ENCODE measurements around the gene CCDC192.

The CCDC192 gene

DNA sequence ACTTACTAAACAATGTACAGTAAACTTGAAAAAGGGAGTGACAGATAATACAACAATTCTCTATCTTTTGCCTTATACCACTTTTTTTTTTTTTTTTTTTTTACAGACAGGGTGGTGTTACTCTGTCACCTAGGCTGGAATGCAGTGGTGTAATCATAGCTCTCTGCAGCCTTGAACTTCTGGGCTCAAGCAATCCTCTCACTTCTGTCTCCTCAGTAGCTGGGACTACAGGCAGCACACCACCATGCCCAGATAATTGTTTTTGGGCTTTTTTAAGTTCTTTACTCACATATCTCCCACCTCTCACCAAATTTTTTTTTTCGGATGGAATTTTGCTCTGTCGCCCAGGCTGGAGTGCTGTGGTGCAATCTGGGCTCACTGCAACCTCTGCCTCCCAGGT is 208.4 kb downstream of the CCDC192 start:
- Histone ChIP-seq H3K9me3 (ENCODE audit: control insufficient read depth, insufficient read depth, low read depth, low read length) (no peaks in the 10 kb centered on the region), H3K4me1 (ENCODE audit: control insufficient read depth, insufficient read depth, low read length) (peaks cover 6% of the 10 kb centered on the region; the same call in 1 of the 2 replicates), H3K36me3 (ENCODE audit: control insufficient read depth in 2 of 2, insufficient read depth in 1 of 2, low read length in 2 of 2) (no peaks in the 10 kb centered on the region), H3K4me3 (ENCODE audit: low read depth, low read length) (no peak overlapping the region), H3K27ac (ENCODE audit: extremely low read depth, low read depth, low read length) (no peak overlapping the region)
- ChIA-PET POLR2A (no interaction called here), CTCF (interaction anchor here (0.6 to 1.1 kb wide), 6 partner anchors 12 to 170 kb away, joined by 3 to 5 read pairs (median 3); no protein-coding TSS in a partner anchor)
- TF ChIP-seq ZNF549 (tag by site-specific recombination; IDR thresholded peaks at IDR 0.05): no peak
- TF ChIP-seq ZNF664 (tag by site-specific recombination; IDR thresholded peaks at IDR 0.05): no peak
- no peak for TF ChIP-seq ZNF292 (tag by site-specific recombination; IDR thresholded peaks at IDR 0.05; ENCODE audit: borderline replicate concordance, low read depth)

DNA sequence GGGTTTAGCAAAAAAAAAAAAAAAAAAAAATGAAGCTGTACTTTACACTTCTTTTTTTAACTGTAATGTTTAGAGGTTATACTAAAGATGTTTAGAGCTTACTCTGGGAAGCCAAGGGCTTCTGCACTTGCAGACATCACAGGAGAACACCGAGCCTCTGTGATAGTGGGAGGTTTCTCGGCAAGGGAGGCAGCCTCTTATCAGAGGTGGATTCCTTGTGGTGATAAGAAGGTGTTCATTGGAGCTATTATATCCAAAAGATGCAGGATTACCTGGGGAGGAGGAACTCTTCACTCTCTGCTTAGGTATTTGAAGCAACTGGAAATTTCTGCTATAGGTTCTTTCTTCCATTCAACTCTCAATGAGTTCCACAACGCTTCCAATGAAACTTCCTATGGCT is 209.2 kb downstream of the CCDC192 start:
- Histone ChIP-seq H3K27ac (ENCODE audit: extremely low read depth, low read depth, low read length) (no peak overlapping the region), H3K36me3 (ENCODE audit: control insufficient read depth in 2 of 2, insufficient read depth in 1 of 2, low read length in 2 of 2) (no peaks in the 10 kb centered on the region), H3K9me3 (ENCODE audit: control insufficient read depth, insufficient read depth, low read depth, low read length) (no peaks in the 10 kb centered on the region), H3K4me3 (ENCODE audit: low read depth, low read length) (no peak overlapping the region), H3K4me1 (ENCODE audit: control insufficient read depth, insufficient read depth, low read length) (peaks cover 6% of the 10 kb centered on the region; the same call in 1 of the 2 replicates)
- TF ChIP-seq ZNF112 (tag by site-specific recombination; IDR thresholded peaks at IDR 0.05) (no peak), ZBTB1 (tag by site-specific recombination; IDR thresholded peaks at IDR 0.05) (no peak), BCL11B (tag by site-specific recombination; IDR thresholded peaks at IDR 0.05; ENCODE audit: low read depth) (no peak), ZNF404 (tag by site-specific recombination; IDR thresholded peaks at IDR 0.05) (no peak), ZNF248 (tag by site-specific recombination; IDR thresholded peaks at IDR 0.05) (no peak), REST (tag by site-specific recombination; IDR thresholded peaks at IDR 0.05) (no peak), ZNF624 (tag by site-specific recombination; IDR thresholded peaks at IDR 0.05) (no peak), ZNF623 (tag by site-specific recombination; IDR thresholded peaks at IDR 0.05) (no peak), ZNF677 (tag by site-specific recombination; IDR thresholded peaks at IDR 0.05) (no peak), ZNF341 (tag by site-specific recombination; IDR thresholded peaks at IDR 0.05; ENCODE audit: low read depth) (no peak), BCL11A (tag by site-specific recombination; IDR thresholded peaks at IDR 0.05; ENCODE audit: low read depth) (no peak), MYNN (tag by site-specific recombination; IDR thresholded peaks at IDR 0.05; ENCODE audit: borderline replicate concordance) (no peak), ZNF433 (tag by site-specific recombination; IDR thresholded peaks at IDR 0.05; ENCODE audit: low read depth) (no peak), SP2 (tag by site-specific recombination; IDR thresholded peaks at IDR 0.05) (no peak), ZBTB26 (tag by site-specific recombination; optimal IDR thresholded peaks at IDR 0.05) (no peak)
- TF ChIP-seq, protein P1, sequence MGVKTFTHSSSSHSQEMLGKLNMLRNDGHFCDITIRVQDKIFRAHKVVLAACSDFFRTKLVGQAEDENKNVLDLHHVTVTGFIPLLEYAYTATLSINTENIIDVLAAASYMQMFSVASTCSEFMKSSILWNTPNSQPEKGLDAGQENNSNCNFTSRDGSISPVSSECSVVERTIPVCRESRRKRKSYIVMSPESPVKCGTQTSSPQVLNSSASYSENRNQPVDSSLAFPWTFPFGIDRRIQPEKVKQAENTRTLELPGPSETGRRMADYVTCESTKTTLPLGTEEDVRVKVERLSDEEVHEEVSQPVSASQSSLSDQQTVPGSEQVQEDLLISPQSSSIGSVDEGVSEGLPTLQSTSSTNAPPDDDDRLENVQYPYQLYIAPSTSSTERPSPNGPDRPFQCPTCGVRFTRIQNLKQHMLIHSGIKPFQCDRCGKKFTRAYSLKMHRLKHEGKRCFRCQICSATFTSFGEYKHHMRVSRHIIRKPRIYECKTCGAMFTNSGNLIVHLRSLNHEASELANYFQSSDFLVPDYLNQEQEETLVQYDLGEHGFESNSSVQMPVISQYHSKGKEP (tag by site-specific recombination; IDR thresholded peaks at IDR 0.05): no peak
- TF ChIP-seq, protein P2, sequence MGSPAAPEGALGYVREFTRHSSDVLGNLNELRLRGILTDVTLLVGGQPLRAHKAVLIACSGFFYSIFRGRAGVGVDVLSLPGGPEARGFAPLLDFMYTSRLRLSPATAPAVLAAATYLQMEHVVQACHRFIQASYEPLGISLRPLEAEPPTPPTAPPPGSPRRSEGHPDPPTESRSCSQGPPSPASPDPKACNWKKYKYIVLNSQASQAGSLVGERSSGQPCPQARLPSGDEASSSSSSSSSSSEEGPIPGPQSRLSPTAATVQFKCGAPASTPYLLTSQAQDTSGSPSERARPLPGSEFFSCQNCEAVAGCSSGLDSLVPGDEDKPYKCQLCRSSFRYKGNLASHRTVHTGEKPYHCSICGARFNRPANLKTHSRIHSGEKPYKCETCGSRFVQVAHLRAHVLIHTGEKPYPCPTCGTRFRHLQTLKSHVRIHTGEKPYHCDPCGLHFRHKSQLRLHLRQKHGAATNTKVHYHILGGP (tag by site-specific recombination; IDR thresholded peaks at IDR 0.05): no peak
- ChIA-PET CTCF (interaction anchor here (0.6 to 1.1 kb wide), 4 partner anchors 13 to 37 kb away, joined by 3 to 5 read pairs (median 4); no protein-coding TSS in a partner anchor), POLR2A (no interaction called here)
